ENCODE data around the gene ZC3H7B.
"Not testable (repeated sequence)": the region's sequence is repeated elsewhere in the genome, so short reads cannot be mapped to it uniquely, and the experiment has no call there.

Gene ZC3H7B

DNA sequence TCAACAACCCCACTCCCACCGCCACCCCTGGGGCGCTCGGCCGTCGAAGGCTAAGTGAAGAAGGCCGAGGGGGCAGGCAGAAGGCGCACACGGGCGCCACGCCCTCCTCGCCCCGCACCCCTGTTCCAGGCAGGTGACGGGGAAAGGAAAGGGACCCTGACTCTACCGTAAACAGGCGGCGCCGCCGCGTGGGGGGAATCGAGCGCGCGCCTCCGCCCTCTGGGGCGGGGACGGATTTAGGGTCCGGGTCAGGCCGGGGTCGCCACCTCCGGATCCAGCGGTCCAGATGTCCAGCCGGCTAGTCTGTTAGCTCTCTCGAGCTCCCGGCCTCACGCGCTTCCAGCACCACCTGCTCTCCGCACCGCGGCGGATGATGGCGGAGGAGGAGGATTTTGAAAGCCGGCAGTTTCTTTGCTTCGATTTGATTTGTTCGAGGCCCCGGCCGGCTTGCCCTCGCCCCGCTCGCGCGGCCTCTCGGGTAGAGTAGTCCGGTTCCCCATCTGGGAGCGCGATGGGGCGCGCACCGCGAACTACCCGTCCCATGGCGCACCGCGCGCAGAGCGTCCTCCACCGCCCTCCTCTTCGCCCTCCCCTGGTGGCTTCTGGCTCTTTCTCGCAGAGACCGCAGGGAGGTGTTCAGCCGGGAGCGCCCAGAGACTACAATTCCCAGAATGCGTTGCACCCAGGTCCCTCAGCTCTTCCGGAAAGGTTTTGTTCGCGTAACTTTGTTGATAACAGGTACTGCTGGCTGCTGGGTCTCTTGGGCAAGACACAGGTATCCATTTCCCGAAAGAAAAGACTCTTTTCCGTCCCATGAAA is 15.3 kb upstream of the ZC3H7B start, which contains the start of gene RANGAP1:
Gene RANGAP1 (minus strand): TSS at position 368 of the 819 bp plus-strand sequence. CDS start 5,143 bp downstream, outside the sequence.
- DNase-seq = peak; percentile 95

GRCh38 chr22:41286639-41287091 is 14.7 kb upstream of the ZC3H7B start:
- no peak for DNase-seq

DNA sequence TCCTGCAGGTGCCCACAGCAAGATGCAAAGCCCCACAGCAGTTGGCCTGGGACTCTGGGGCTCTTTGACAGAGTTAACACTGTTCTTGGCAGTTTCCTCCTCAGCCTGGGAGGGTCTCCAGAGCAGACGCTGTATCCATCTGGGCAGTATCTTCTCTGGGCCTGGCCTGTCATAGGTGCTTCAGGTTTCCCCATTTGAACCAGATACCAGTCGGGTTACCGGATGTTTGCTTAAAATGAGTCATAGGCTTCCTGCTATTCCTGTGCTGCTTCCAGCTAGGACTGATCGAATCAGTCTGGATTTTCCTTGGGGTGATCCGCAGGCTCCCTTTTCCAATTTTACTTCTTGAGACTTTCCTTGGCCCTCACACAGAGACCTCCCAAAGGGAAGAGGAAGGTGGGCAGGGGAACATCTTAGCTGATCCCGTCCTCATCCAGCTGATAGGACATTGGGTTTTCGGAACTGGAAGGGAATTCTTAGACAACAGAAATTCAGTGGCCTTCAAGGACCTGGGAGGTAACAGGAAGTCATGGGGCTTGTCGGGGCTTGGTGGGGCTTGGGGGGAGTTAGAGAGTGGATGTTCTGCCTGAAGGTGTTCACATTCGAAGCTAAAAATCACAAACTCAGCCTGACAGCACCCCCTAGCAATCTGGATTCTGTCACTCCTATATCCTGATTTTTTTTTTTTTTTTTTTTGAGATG is 12.9 kb upstream of the ZC3H7B start:
- DNase-seq = peak; percentile 58

DNA sequence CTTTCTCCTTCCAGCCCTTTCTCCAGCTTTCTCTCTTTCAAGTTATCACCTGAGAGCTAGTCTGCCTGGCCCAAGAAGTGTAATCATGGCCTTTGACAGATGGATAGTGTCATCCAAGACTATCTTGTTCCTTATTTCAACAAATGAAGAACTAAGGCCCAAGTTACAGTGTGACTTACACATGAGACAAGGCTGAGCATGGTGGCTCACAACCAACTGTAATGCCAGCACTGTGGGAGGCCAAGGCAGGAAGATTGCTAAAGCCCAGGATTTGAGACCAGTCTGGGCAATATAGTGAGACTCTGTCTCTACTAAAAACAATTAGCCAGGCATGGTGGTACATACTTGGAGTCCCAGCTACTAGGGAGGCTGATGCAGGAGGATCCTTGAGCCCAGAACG is 11.7 kb upstream of the ZC3H7B start:
- no peak for DNase-seq

GRCh38 chr22:41290262-41291221 is 10.8 kb upstream of the ZC3H7B start:
- DNase-seq = no peak

- DNase-seq = not testable (repeated sequence)
Observed at GRCh38 chr22:41294816-41295215, 6.5 kb upstream of the ZC3H7B start.

DNA sequence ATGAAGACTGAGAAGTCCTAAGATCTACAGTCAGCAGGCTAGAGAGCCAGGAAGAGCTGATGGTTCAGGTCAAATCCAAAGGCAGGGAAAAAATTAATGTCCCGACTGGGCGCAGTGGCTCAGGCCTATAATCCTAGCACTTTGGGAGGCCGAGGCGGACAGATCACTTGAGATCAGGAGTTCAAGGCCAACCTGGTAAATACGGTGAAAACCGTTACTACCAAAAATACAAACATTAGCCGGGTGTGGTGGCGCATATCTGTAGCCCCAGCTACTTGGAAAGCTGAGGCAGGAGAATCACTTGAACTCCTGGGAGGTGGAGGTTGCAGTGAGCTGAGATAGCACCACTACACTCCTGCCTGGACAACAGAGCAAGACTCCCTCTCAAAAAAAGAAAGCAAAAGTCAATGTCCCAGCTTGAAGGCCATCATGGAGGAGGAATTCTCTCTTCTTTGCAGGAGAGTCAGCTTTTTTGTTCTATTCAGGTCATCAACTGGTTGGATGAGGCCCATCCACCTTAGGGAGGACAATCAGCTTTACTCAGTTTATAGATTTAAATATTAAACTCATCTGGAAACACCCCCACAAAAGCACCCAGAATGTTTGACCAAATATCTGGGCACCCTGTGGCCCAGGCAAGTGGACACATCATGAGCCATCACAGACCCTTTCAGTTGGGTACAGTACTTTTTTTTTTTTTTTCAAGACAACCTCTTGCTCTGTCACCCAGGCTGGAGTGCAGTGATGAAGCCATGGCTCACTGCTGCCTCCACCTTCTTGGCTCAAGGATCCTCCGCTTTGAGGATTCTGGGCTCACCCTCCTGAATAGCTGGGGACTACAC is 4.3 kb upstream of the ZC3H7B start:
- DNase-seq = no peak

DNA sequence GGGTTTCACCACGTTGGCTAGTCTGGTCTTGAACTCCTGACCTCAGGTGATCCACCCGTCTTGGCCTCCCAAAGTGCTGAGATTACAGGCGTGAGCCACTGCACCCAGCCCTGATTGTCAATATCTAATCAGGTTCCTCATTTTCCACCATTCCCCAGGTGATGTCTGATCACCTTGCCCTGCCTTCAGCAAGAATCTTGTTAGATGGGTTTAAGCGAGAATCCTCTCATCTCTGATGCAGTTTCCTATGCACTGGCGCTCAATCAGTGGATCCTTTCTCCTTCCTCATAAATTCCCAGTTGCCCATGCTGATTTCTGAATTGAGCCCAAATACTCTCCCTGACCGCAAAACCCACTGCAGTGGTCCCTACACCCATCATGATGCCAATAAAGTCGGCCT is 664 bp upstream of the ZC3H7B start:
- DNase-seq = no peak

GRCh38 chr22:41302021-41302767 is 869 bp downstream of the ZC3H7B start:
- DNase-seq = no peak

- no peak for DNase-seq
Observed at GRCh38 chr22:41302811-41303210, 1.5 kb downstream of the ZC3H7B start.

DNA sequence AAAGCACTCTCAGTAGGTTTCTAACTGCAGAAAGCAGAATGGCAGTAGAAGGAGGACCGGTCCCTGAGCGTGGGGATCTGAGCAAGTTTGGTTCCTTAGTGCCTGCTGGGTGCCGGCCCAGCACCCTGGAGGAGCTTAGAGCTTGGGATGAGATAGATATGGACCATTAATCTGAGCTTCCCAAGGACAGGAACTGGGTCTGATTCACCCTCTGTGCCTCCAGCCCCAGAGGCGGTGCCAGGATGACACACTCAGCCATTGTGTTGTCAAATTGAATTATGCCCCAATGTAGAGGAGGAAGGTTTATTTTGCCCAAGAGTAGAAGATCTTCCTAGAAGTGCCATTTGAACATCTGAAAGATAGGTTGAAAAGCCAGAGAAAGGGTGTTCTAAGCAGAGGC is 4.3 kb downstream of the ZC3H7B start:
- no peak for DNase-seq

DNA sequence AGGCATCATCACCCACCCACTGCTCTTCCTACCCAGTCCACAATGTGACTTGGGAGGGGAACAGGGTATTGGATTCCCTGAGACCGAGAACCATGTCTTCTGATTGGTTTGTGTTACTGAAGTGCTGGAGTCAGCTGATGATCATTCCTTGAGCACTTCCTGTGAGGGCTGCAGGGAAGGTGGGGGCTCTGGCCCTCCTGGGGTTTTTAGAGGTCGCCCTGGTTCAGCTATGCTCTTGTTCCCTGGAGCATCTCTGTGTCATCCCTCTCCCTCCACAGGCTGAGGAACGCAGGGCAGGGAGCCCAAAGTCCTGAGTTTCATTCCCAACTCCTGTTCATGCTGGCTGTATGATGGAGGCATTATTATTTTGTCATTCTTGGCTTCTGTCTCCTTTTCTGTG is 6.7 kb downstream of the ZC3H7B start:
- DNase-seq = no peak

DNA sequence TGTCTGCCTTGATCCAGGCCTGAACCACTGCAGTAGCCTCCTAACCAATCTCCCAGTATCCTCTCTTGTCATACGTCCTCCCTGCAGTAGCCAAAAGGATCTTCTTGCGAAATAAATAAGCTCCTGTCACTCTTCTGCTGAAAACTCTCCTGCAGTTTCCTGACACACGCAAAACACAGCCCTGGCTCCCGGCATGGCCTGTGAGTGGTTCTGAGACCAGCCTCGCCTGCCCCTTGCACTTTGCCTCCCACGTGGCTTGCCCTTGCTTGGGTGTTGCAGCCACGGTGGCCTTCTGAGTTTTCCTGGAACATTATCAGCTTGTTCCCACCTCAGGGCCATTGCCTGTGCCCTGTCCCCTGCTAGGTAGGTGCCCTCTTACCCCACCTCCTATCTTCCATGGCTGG is 7.2 kb downstream of the ZC3H7B start:
- no peak for DNase-seq

DNA sequence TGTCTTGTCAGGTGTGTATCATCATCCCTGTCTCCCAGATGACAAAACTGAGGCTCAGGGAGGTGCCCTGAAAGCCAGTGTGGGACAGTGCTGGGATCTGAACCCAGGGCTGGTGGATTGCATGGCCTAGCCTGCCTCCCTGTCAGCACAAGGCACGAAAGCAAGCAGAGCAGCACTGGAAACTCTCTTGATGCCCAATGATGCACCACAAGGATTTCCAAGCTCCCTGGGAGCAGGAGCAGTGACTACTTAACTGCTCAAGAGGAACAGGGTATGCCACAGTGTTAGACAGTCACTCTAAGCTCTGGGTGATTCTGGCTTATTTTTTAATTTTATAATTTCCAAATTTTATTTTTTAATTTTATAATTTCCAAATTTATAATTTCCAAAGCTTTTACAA is 9.0 kb downstream of the ZC3H7B start:
- DNase-seq = no peak

GRCh38 chr22:41311487-41311886 is 10.2 kb downstream of the ZC3H7B start:
- DNase-seq = no peak

DNA sequence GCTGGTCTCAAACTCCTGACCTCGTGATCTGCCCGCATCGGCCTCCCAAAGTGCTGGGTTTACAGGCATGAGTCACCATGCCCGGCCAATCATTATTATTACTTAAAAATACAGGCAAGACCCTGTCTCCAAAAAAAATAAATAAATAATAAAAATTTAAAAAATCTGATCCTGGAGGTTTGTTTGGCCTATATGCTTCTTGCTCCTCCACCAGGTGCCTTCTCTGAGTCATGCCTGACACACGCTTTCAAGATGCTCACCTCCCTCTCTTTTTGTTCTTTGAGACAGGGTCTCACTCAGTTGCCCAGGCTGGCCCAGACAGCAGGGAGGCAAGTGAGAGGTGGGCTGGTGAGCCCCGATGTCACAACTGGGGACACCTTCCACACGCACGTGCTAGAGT is 13.5 kb downstream of the ZC3H7B start:
- no peak for DNase-seq

GRCh38 chr22:41315586-41315985 is 14.3 kb downstream of the ZC3H7B start:
- no peak for DNase-seq

GRCh38 chr22:41320416-41321240 is 19.3 kb downstream of the ZC3H7B start:
- no peak for DNase-seq

GRCh38 chr22:41324821-41325528 is 23.6 kb downstream of the ZC3H7B start:
- no peak for DNase-seq

DNA sequence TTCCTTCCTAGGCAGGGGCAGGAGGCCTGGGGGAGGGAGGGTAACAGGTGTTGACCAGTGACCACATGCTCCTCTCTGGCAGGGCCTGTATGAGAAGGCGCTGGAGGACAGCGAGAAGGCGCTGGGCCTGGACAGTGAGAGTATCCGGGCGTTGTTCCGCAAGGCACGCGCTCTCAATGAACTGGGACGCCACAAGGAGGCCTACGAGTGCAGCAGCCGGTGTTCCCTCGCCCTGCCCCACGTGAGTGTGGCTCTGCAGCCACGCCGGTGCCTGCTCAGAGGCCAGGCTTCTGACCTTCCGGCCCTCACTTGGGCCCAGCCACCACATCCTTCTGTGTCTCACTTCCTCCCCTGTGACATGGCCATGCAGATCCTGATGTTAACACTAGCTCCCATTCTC is 25.8 kb downstream of the ZC3H7B start:
- DNase-seq = no peak
